ENCODE measurements around the gene PPFIA4. TPM values are rescaled to one million over a fixed set of nuclear protein-coding genes. Genes with fewer than 3 reads are reported as not detected.
"Not testable (repeated sequence)": the region's sequence is repeated elsewhere in the genome, so short reads cannot be mapped to it uniquely, and the experiment has no call there.

The PPFIA4 gene
- total RNA-seq, 2 experiments from 2014 or later = 4.5 to 6.5 TPM

DNA sequence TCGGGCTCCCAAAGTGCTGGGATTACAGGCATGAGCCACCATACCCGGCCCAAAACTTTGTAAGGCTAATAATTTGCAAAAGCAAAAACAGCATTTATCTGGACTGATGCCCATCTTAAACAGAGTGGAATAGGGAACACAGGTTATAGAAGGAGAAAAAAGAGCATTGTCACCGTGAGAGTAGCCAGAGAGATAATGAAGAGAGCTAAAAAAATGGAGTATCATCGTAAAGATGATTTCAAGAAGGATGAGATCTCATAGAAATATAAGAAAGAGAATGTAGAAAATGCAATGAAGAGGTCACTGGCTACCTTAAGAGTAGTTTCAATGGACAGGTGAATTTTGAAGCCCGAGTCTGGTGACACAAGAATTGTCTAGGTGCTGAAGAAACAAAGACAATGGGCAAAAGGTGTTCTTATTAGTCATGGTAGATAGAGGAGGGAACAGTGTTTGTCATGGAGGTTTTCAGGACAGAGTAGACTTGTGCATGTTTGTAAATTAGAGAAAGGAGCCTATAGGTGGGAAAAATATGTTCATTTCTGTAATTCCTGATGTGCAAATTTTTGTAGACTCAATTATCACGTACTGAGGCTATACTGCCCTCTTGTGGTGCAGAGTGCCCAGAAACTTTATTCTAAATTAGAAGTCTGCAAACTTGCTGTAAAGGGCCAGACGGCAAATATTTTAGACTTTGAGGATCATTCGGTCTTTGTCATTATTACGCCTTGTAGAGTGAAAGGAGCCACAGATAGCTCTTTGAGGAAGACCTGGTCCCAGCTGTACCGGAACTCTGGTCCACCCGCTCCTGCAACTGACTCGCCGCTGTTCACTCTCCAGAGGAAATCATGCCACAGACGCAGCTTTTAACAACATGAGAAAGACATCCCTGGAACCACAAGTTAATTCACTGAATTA, 27.2 kb upstream of the PPFIA4 start:
- Mint-ChIP-seq H3K36me3 (ENCODE audit: low read depth) (no peaks in the 10 kb centered on the region), H3K27me3 (ENCODE audit: low read depth) (peaks cover 26% of the 10 kb centered on the region), H3K4me1 (ENCODE audit: low read depth) (peaks cover 4% of the 10 kb centered on the region), H3K9me3 (no peaks in the 10 kb centered on the region), H3K27ac (no peak overlapping the region), H3K4me3 (peak overlapping the region; percentile 22)
- peak; percentile 83 for DNase-seq
- CTCF ChIA-PET = interaction anchor here (0.6 to 2.7 kb wide), 27 partner anchors 8 to 1957 kb away, joined by 3 to 9 read pairs (median 3); partner anchors contain the start of gene TMEM183A
- intact Hi-C loops (cut with micrococcal nuclease) = loop anchor here (1.0 to 2.0 kb wide), 5 partner anchors 30 to 656 kb away; partner anchors contain the start of gene RABIF

DNA sequence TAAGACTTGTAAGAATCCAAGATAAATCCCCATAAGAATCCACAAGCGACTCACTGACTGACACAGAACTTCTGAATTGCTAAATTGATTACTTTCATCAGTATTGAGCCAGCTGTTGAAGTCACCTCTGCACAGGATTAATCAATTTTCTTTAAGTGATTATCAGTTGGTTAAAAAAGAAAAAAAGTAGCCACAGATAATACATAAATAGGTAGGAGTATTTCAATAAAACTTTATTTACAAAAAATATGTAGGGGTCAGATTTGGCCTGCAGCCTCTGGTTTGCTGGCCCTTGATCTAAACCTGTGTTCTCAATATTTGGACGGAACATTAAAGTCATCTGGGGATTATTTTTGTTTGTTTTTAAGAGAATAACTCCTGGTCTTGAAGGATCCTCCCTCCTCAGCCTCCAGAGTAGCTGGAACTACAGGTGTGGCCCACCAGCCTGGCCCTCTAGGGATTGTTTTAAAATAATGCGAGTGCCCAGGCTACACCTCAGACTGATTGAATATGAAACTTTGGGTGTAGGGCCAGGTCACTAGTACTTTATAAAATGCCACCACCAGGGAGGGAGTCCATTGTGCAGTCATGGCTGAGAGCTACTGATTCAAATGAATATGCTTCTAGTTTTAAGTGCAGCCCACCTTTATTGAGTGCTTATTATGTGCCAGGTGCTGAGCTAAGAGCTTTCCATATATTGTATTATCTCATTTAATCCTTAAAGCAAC, 25.9 kb upstream of the PPFIA4 start:
- H3K4me3 Mint-ChIP-seq = no peak overlapping the region
- no peak overlapping the region for H3K27ac Mint-ChIP-seq
- intact Hi-C loops (cut with micrococcal nuclease) = no loop called here
- CTCF ChIA-PET = interaction anchor here (0.6 to 2.7 kb wide), 19 partner anchors 8 to 281 kb away, joined by 3 to 9 read pairs (median 4); no protein-coding TSS in a partner anchor
- DNase-seq = no peak
- H3K4me1 Mint-ChIP-seq (ENCODE audit: low read depth) = peaks cover 4% of the 10 kb centered on the region
- no peaks in the 10 kb centered on the region for H3K36me3 Mint-ChIP-seq (ENCODE audit: low read depth)
- peaks cover 19% of the 10 kb centered on the region for H3K27me3 Mint-ChIP-seq (ENCODE audit: low read depth)
- H3K9me3 Mint-ChIP-seq = no peaks in the 10 kb centered on the region

GRCh38 chr1:203001986-203002385, 24.3 kb upstream of the PPFIA4 start:
- Mint-ChIP-seq H3K4me1 (ENCODE audit: low read depth) (peaks cover 13% of the 10 kb centered on the region), H3K36me3 (ENCODE audit: low read depth) (no peaks in the 10 kb centered on the region), H3K27ac (no peak overlapping the region), H3K9me3 (no peaks in the 10 kb centered on the region), H3K27me3 (ENCODE audit: low read depth) (peaks cover 10% of the 10 kb centered on the region), H3K4me3 (no peak overlapping the region)
- intact Hi-C loops (cut with micrococcal nuclease) = no loop called here
- no peak for DNase-seq
- CTCF ChIA-PET = no interaction called here

- no peak overlapping the region for H3K4me3 Mint-ChIP-seq
- DNase-seq = no peak
- peaks cover 13% of the 10 kb centered on the region for H3K4me1 Mint-ChIP-seq (ENCODE audit: low read depth)
- intact Hi-C loops (cut with micrococcal nuclease) = no loop called here
- H3K27me3 Mint-ChIP-seq (ENCODE audit: low read depth) = peaks cover 6% of the 10 kb centered on the region
- H3K9me3 Mint-ChIP-seq = no peaks in the 10 kb centered on the region
- H3K27ac Mint-ChIP-seq = peak overlapping the region; percentile 12
- no peaks in the 10 kb centered on the region for H3K36me3 Mint-ChIP-seq (ENCODE audit: low read depth)
- CTCF ChIA-PET = no interaction called here
Measured at GRCh38 chr1:203002951-203003350, 23.3 kb upstream of the PPFIA4 start.

DNA sequence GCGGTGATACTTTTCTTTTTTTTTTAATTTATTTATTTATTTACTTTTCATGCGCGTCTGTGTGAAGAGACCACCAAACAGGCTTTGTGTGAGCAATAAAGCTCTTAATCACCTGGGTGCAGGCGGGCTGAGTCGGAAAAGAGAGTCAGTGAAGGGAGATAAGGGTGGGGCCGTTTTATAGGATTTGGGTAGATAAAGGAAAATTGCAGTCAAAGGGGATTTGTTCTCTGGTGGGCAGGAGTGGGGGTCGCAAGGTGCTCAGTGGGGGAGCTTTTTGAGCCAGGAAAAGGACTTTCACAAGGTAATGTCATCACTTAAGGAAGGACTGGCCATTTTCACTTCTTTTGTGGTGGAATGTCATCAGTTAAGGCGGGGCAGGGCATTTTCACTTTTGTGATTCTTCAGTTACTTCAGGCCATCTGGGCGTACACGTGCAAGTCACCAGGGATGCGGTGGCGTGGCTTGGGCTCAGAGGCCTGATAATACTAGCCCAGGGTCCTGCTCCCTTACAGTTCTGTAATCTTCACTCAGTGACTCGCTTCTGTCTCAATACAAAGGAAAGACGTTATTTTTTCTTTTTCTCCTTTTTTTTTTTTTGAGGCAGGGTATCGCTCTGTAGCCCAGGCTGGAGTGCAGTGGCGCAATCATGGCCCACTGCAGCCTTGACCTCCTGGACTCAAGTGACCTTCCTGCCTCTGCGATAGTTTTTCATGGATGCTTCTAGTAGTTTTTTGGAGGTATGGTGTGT, 20.7 kb upstream of the PPFIA4 start:
- peaks cover 22% of the 10 kb centered on the region for H3K4me1 Mint-ChIP-seq (ENCODE audit: low read depth)
- CTCF ChIA-PET = interaction anchor here (0.6 to 1.5 kb wide), 5 partner anchors 17 to 376 kb away, joined by 3 to 5 read pairs (median 3); no protein-coding TSS in a partner anchor
- intact Hi-C loops (cut with micrococcal nuclease) = loop anchor here (2.0 to 5.0 kb wide), 2 partner anchors 117 to 322 kb away; partner anchors contain the start of gene RABIF
- not testable (repeated sequence) for H3K9me3 Mint-ChIP-seq; H3K36me3 Mint-ChIP-seq (ENCODE audit: low read depth); DNase-seq; H3K27me3 Mint-ChIP-seq (ENCODE audit: low read depth)
- H3K4me3 Mint-ChIP-seq = peak overlapping the region; percentile 79
- H3K27ac Mint-ChIP-seq = peak overlapping the region; percentile 92

- peak; percentile 98 for DNase-seq
- intact Hi-C loops (cut with micrococcal nuclease) = loop anchor here (1.0 to 5.0 kb wide), 8 partner anchors 19 to 659 kb away; partner anchors contain the start of genes ADIPOR1, CYB5R1, PPFIA4 and PPP1R12B
- peak within 1 kb of the TSS; percentile 93 for H3K27ac Mint-ChIP-seq
- no peaks in the 10 kb centered on the region for H3K9me3 Mint-ChIP-seq
- no peaks in the 10 kb centered on the region for H3K27me3 Mint-ChIP-seq (ENCODE audit: low read depth)
- H3K4me1 Mint-ChIP-seq (ENCODE audit: low read depth) = peaks cover 27% of the 10 kb centered on the region
- H3K36me3 Mint-ChIP-seq (ENCODE audit: low read depth) = peaks cover 10% of the 10 kb centered on the region
- CTCF ChIA-PET = interaction anchor here (0.6 to 1.3 kb wide), 6 partner anchors 9 to 728 kb away, joined by 3 to 8 read pairs (median 3); no protein-coding TSS in a partner anchor
- H3K4me3 Mint-ChIP-seq = peak within 1 kb of the TSS; percentile 79
Measured at GRCh38 chr1:203006948-203007871, 19.1 kb upstream of the PPFIA4 start, which contains the start of gene TMEM183A. TSS of gene TMEM183A (plus strand) at chr1:203007374. CDS start at chr1:203007466, 92 bp downstream.

GRCh38 chr1:203009185-203009584, 17.1 kb upstream of the PPFIA4 start:
- Mint-ChIP-seq H3K4me1 (ENCODE audit: low read depth) (peaks cover 33% of the 10 kb centered on the region), H3K27ac (peak overlapping the region; percentile 78), H3K36me3 (ENCODE audit: low read depth) (peaks cover 22% of the 10 kb centered on the region), H3K4me3 (peak overlapping the region; percentile 79), H3K9me3 (no peaks in the 10 kb centered on the region), H3K27me3 (ENCODE audit: low read depth) (no peaks in the 10 kb centered on the region)
- CTCF ChIA-PET = interaction anchor here (0.7 to 1.3 kb wide), 4 partner anchors 9 to 122 kb away, joined by 3 to 4 read pairs (median 3); no protein-coding TSS in a partner anchor
- intact Hi-C loops (cut with micrococcal nuclease) = loop anchor here (5.0 kb wide), 1 partner anchor 318 kb away; no protein-coding TSS in a partner anchor
- no peak for DNase-seq

- no peaks in the 10 kb centered on the region for H3K9me3 Mint-ChIP-seq
- intact Hi-C loops (cut with micrococcal nuclease) = no loop called here
- H3K27ac Mint-ChIP-seq = no peak overlapping the region
- CTCF ChIA-PET = no interaction called here
- peaks cover 36% of the 10 kb centered on the region for H3K36me3 Mint-ChIP-seq (ENCODE audit: low read depth)
- no peak overlapping the region for H3K4me3 Mint-ChIP-seq
- DNase-seq = no peak
- H3K27me3 Mint-ChIP-seq (ENCODE audit: low read depth) = no peaks in the 10 kb centered on the region
- peaks cover 24% of the 10 kb centered on the region for H3K4me1 Mint-ChIP-seq (ENCODE audit: low read depth)
Measured at GRCh38 chr1:203011582-203011981, 14.7 kb upstream of the PPFIA4 start.

GRCh38 chr1:203017061-203017460, 9.2 kb upstream of the PPFIA4 start:
- Mint-ChIP-seq H3K27me3 (ENCODE audit: low read depth) (no peaks in the 10 kb centered on the region), H3K36me3 (ENCODE audit: low read depth) (peaks cover 38% of the 10 kb centered on the region), H3K9me3 (no peaks in the 10 kb centered on the region), H3K27ac (no peak overlapping the region), H3K4me1 (ENCODE audit: low read depth) (peaks cover 6% of the 10 kb centered on the region), H3K4me3 (no peak overlapping the region)
- no peak for DNase-seq
- CTCF ChIA-PET = interaction anchor here (1.8 kb wide), 1 partner anchor 22 kb away, joined by 5 read pairs; no protein-coding TSS in a partner anchor
- intact Hi-C loops (cut with micrococcal nuclease) = no loop called here

GRCh38 chr1:203017692-203018091, 8.6 kb upstream of the PPFIA4 start:
- no peaks in the 10 kb centered on the region for H3K9me3 Mint-ChIP-seq
- CTCF ChIA-PET = interaction anchor here (0.6 to 1.8 kb wide), 2 partner anchors 22 to 117 kb away, joined by 5 read pairs; no protein-coding TSS in a partner anchor
- H3K27ac Mint-ChIP-seq = no peak overlapping the region
- H3K4me3 Mint-ChIP-seq = no peak overlapping the region
- DNase-seq = no peak
- H3K4me1 Mint-ChIP-seq (ENCODE audit: low read depth) = peaks cover 6% of the 10 kb centered on the region
- H3K36me3 Mint-ChIP-seq (ENCODE audit: low read depth) = peaks cover 36% of the 10 kb centered on the region
- intact Hi-C loops (cut with micrococcal nuclease) = no loop called here
- no peaks in the 10 kb centered on the region for H3K27me3 Mint-ChIP-seq (ENCODE audit: low read depth)

Data from activated naive CD4-positive, alpha-beta T cell treated with anti-CD3 and anti-CD28 coated beads for 36 hours (primary cell).